Esophagus muscularis mucosa (tissue), 4 donors: ENCODE results near the gene SNAPC2. TPM values are rescaled to one million over a fixed set of nuclear protein-coding genes. Genes with fewer than 3 reads are reported as not detected.

ENCODE experiments used
- DNase-seq: peaks from one replicate; pipeline ENCODE4 v3.0.0-alpha.2; 2017; ENCODE audit errors: extremely low spot score
- H3K27ac ChIP-seq, 4 donors: fragments of 200-600 bp; sonication (generic); replicated peaks in 1 of 4; 1 replicate in 3 of 4; 2 replicates in 1 of 4; pipeline ENCODE4 v1.5.1; 2016 to 2019; ENCODE audit warnings: mild to moderate bottlenecking in 1 of 4
- H3K27me3 ChIP-seq, 4 donors: fragments of 200-600 bp; sonication (generic); one replicate each; pipeline versions ENCODE4 v1.5.1 to v1.6.0; 2016 to 2019
- H3K36me3 ChIP-seq, 4 donors: fragments of 200-600 bp; sonication (generic); one replicate each; pipeline ENCODE4 v1.5.1; 2016 to 2019
- H3K4me1 ChIP-seq, 4 donors: fragments of 200-600 bp; sonication (generic); one replicate each; pipeline ENCODE4 v1.5.1; 2016 to 2019
- H3K4me3 ChIP-seq, 4 donors: fragments of 200-600 bp; sonication (generic); 1 replicate in 2 of 4; 2 replicates in 2 of 4; pipeline ENCODE4 v1.5.1; 2016 to 2019; ENCODE audit warnings: mild to moderate bottlenecking in 4 of 4, moderate library complexity in 1 of 4
- H3K9me3 ChIP-seq, 4 donors: fragments of 200-600 bp; sonication (generic); 1 replicate in 3 of 4; 2 replicates in 1 of 4; pipeline ENCODE4 v1.5.1; 2016 to 2019
- EP300 ChIP-seq: sonication (generic); formaldehyde crosslinking; IDR thresholded peaks from one replicate; pipeline ENCODE4 v1.6.1; 2017; ENCODE audit warnings: antibody characterized with exemption
- POLR2A ChIP-seq: fragments of 450-650 bp; IDR thresholded peaks from one replicate; pipeline ENCODE4 v1.6.1; 2017; ENCODE audit warnings: antibody characterized with exemption, moderate library complexity, mild to moderate bottlenecking, low read depth
- POLR2AphosphoS5 ChIP-seq, 2 donors: sonication (generic); formaldehyde crosslinking; IDR thresholded peaks; one replicate each; pipeline ENCODE4 v1.6.1; 2017; ENCODE audit warnings: antibody characterized with exemption in 2 of 2
- WGBS: methylation state at CpG from one replicate; pipeline ENCODE4 v1.1.5; 2018; 5-methylcytosine and 5-hydroxymethylcytosine counted together
- intact Hi-C: fragments of 100-400 bp; cut with DNase I; formaldehyde crosslinking; loops from one replicate; pipeline ENCODE4 v1.15.1; 2023
- total RNA-seq, 4 donors: library from RNA; depleted of rRNA; stranded (reverse); fragments of >200 nt; gene quantifications; one replicate each; pipeline versions ENCODE4 v1.1.0 to v1.2.1, GENCODE V29; 2016
- TF ChIP-seq, protein P1 (sequence below), 3 experiments: fragments of 200-600 bp in 2 of 3; fragments of 450-650 bp in 1 of 3; sonication (generic) in 2 of 3; IDR thresholded peaks; one replicate each; pipeline ENCODE4 v1.5.1; 2017 to 2019; ENCODE audit warnings: antibody characterized with exemption in 3 of 3, mild to moderate bottlenecking in 2 of 3, moderate library complexity in 1 of 3

SNAPC2 gene
- total RNA-seq, 4 donors from 2014 or later, result 32.4 to 47.2 (median 35.0) TPM

- no peak overlapping the region for H3K4me3 ChIP-seq
- H3K27me3 ChIP-seq, result peaks cover 0 to 23% (median 3%) of the 10 kb centered on the region in 4 donors
- no peak for TF ChIP-seq EP300
- TF ChIP-seq, protein P1, sequence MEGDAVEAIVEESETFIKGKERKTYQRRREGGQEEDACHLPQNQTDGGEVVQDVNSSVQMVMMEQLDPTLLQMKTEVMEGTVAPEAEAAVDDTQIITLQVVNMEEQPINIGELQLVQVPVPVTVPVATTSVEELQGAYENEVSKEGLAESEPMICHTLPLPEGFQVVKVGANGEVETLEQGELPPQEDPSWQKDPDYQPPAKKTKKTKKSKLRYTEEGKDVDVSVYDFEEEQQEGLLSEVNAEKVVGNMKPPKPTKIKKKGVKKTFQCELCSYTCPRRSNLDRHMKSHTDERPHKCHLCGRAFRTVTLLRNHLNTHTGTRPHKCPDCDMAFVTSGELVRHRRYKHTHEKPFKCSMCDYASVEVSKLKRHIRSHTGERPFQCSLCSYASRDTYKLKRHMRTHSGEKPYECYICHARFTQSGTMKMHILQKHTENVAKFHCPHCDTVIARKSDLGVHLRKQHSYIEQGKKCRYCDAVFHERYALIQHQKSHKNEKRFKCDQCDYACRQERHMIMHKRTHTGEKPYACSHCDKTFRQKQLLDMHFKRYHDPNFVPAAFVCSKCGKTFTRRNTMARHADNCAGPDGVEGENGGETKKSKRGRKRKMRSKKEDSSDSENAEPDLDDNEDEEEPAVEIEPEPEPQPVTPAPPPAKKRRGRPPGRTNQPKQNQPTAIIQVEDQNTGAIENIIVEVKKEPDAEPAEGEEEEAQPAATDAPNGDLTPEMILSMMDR (IDR thresholded peaks at IDR 0.05), result no peak
- no peak for TF ChIP-seq POLR2AphosphoS5 (IDR thresholded peaks at IDR 0.05)
- no peak for TF ChIP-seq POLR2A
- H3K36me3 ChIP-seq, result no peaks in the 10 kb centered on the region
- peaks cover 1 to 2% (median 1%) of the 10 kb centered on the region in 4 donors for H3K4me1 ChIP-seq
- DNase-seq, result no peak
- no peaks in the 10 kb centered on the region for H3K9me3 ChIP-seq
- intact Hi-C loops, result no loop called here
- no peak overlapping the region for H3K27ac ChIP-seq
- 92% methylated on average over 4 of the region's 4 CpGs for WGBS
Observed at GRCh38 chr19:7883105-7883504, 37.0 kb upstream of the SNAPC2 start.

- no peaks in the 10 kb centered on the region for H3K9me3 ChIP-seq
- TF ChIP-seq, protein P1 (IDR thresholded peaks at IDR 0.05), result no peak
- TF ChIP-seq EP300 (no peak), POLR2AphosphoS5 (IDR thresholded peaks at IDR 0.05) (no peak), POLR2A (no peak)
- intact Hi-C loops, result no loop called here
- no peak overlapping the region for H3K4me3 ChIP-seq
- DNase-seq, result no peak
- peaks cover 5 to 8% (median 7%) of the 10 kb centered on the region in 4 donors for H3K4me1 ChIP-seq
- 87% methylated on average over 2 of the region's 2 CpGs for WGBS
- no peak overlapping the region for H3K27ac ChIP-seq
- no peaks in the 10 kb centered on the region for H3K36me3 ChIP-seq
- peaks cover 0 to 28% (median 10%) of the 10 kb centered on the region in 4 donors for H3K27me3 ChIP-seq
Observed at GRCh38 chr19:7883796-7884570, 36.2 kb upstream of the SNAPC2 start.

GRCh38 chr19:7885818-7886217 lies 34.3 kb upstream of the SNAPC2 start:
- intact Hi-C loops, result no loop called here
- no peak for DNase-seq
- no peaks in the 10 kb centered on the region for H3K9me3 ChIP-seq
- no peak overlapping the region for H3K27ac ChIP-seq
- WGBS, result 88% methylated on average over 8 of the region's 8 CpGs
- no peak for TF ChIP-seq EP300
- TF ChIP-seq POLR2AphosphoS5 (IDR thresholded peaks at IDR 0.05), result no peak
- no peak for TF ChIP-seq POLR2A
- TF ChIP-seq, protein P1 (IDR thresholded peaks at IDR 0.05), result no peak
- H3K4me1 ChIP-seq, result peaks cover 5 to 8% (median 7%) of the 10 kb centered on the region in 4 donors
- no peak overlapping the region for H3K4me3 ChIP-seq
- H3K36me3 ChIP-seq, result no peaks in the 10 kb centered on the region
- peaks cover 0 to 31% (median 10%) of the 10 kb centered on the region in 4 donors for H3K27me3 ChIP-seq

GRCh38 chr19:7887408-7888144 lies 32.6 kb upstream of the SNAPC2 start:
- no peaks in the 10 kb centered on the region for H3K9me3 ChIP-seq
- peaks cover 5 to 8% (median 7%) of the 10 kb centered on the region in 4 donors for H3K4me1 ChIP-seq
- peaks cover 0 to 38% (median 10%) of the 10 kb centered on the region in 4 donors for H3K27me3 ChIP-seq
- H3K36me3 ChIP-seq, result no peaks in the 10 kb centered on the region
- 83% methylated on average over 15 of the region's 16 CpGs for WGBS
- H3K27ac ChIP-seq, result no peak overlapping the region
- intact Hi-C loops, result no loop called here
- TF ChIP-seq POLR2AphosphoS5 (IDR thresholded peaks at IDR 0.05) (no peak), POLR2A (no peak), EP300 (no peak)
- TF ChIP-seq, protein P1 (IDR thresholded peaks at IDR 0.05), result no peak
- H3K4me3 ChIP-seq, result no peak overlapping the region
- DNase-seq, result no peak
